Endodermal cell (in vitro differentiated cells): Measurements from ENCODE around the gene MLLT6. TPM values are rescaled to one million over a fixed set of nuclear protein-coding genes. Genes with fewer than 3 reads are reported as not detected.

Experiments
- DNase-seq: peaks from one replicate; pipeline ENCODE4 v3.0.0-alpha.2; 2017
- H3K27ac ChIP-seq: 2 replicates; pipeline ENCODE4 v1.5.1; 2013; ENCODE audit warnings: mild to moderate bottlenecking, low read depth, low read length, moderate library complexity
- H3K27me3 ChIP-seq: 2 replicates; pipeline ENCODE4 v1.6.1; 2013; ENCODE audit warnings: mild to moderate bottlenecking, low read length, moderate library complexity; ENCODE audit not compliant: insufficient read depth, control insufficient read depth, poor library complexity, severe bottlenecking
- H3K36me3 ChIP-seq: 2 replicates; pipeline ENCODE4 v1.7.0; 2013; ENCODE audit warnings: mild to moderate bottlenecking, low read length, moderate library complexity; ENCODE audit not compliant: control insufficient read depth, insufficient read depth
- H3K4me1 ChIP-seq: one replicate; pipeline ENCODE4 v1.7.0; 2013; ENCODE audit warnings: low read length; ENCODE audit not compliant: control insufficient read depth, insufficient read depth
- H3K4me3 ChIP-seq: 2 replicates; pipeline ENCODE4 v1.5.1; 2013; ENCODE audit warnings: mild to moderate bottlenecking, low read length, moderate library complexity
- H3K9ac ChIP-seq: 2 replicates; pipeline ENCODE4 v1.6.1; 2013; ENCODE audit warnings: mild to moderate bottlenecking, low read length, moderate library complexity; ENCODE audit not compliant: poor library complexity, severe bottlenecking; ENCODE audit errors: extremely low read depth
- H3K9me3 ChIP-seq: 2 replicates; pipeline ENCODE4 v1.6.1; 2013; ENCODE audit warnings: mild to moderate bottlenecking, low read length, moderate library complexity; ENCODE audit not compliant: control insufficient read depth
- H3K27ac Mint-ChIP-seq: 2 replicates; pipeline ENCODE4 v1.8.0; 2020; ENCODE audit warnings: mixed read lengths
- H3K27me3 Mint-ChIP-seq: 2 replicates; pipeline ENCODE4 v1.8.0; 2021; ENCODE audit warnings: mild to moderate bottlenecking, mixed read lengths; ENCODE audit not compliant: insufficient read depth
- H3K36me3 Mint-ChIP-seq: 2 replicates; pipeline ENCODE4 v1.8.0; 2020; ENCODE audit warnings: low read depth, mixed read lengths
- H3K4me1 Mint-ChIP-seq: 2 replicates; pipeline ENCODE4 v1.8.0; 2020; ENCODE audit warnings: mixed read lengths
- H3K4me3 Mint-ChIP-seq: 2 replicates; pipeline ENCODE4 v1.8.0; 2020; ENCODE audit warnings: mild to moderate bottlenecking, moderate library complexity, mixed read lengths
- H3K9me3 Mint-ChIP-seq: 2 replicates; pipeline ENCODE4 v1.8.0; 2020; ENCODE audit warnings: mild to moderate bottlenecking, mixed read lengths
- WGBS, 2 experiments: methylation state at CpG; one replicate each; pipeline versions ENCODE4 v1.1.5 to v1.1.7; 2013; ENCODE audit warnings: missing lambda C conversion rate in 2 of 2, mixed read lengths in 1 of 2; ENCODE audit not compliant: insufficient coverage in 1 of 2, insufficient read length in 1 of 2; 5-methylcytosine and 5-hydroxymethylcytosine counted together
- total RNA-seq, 2 donors: library from RNA; stranded (reverse); fragmentation: NEBNext Ultra II Directional in 1 of 2; extraction: Animal tissue kit (Norgen Biotek cat#: 25700) in 1 of 2; gene quantifications; 2 replicates in 1 of 2; 3 replicates in 1 of 2; pipeline ENCODE4 v1.2.1, GENCODE V29; 2021
- TF ChIP-seq, protein P1 (sequence below): fragments of 200-600 bp; sonication (generic); conservative IDR thresholded peaks from 2 replicates; pipeline ENCODE4 v1.5.0; 2021; ENCODE audit warnings: antibody characterized with exemption, mild to moderate bottlenecking

Gene MLLT6
- total RNA-seq, 2 donors from 2014 or later: 112 to 127 TPM

DNA sequence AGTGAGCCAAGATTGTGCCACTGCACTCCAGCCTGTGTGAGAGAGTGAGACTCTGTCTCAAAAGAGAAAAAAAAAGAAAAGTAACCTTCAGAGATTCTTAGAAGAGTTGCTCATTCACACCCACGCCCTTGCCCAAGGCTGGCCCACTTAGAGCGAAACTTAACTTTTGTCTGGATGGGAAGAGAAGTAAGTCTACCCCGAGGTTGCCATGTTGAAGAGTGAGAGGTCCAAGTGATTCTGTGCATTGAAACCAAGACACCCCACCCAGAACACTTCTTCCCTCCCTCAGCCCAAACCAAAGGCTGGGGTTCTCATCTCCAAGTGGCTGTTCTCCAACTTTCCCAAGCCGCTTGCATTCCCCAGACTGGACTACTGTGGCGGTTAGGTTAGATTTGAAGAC is 22.7 kb downstream of the MLLT6 start:
- no peaks in the 10 kb centered on the region for H3K9me3 ChIP-seq
- TF ChIP-seq, protein P1, sequence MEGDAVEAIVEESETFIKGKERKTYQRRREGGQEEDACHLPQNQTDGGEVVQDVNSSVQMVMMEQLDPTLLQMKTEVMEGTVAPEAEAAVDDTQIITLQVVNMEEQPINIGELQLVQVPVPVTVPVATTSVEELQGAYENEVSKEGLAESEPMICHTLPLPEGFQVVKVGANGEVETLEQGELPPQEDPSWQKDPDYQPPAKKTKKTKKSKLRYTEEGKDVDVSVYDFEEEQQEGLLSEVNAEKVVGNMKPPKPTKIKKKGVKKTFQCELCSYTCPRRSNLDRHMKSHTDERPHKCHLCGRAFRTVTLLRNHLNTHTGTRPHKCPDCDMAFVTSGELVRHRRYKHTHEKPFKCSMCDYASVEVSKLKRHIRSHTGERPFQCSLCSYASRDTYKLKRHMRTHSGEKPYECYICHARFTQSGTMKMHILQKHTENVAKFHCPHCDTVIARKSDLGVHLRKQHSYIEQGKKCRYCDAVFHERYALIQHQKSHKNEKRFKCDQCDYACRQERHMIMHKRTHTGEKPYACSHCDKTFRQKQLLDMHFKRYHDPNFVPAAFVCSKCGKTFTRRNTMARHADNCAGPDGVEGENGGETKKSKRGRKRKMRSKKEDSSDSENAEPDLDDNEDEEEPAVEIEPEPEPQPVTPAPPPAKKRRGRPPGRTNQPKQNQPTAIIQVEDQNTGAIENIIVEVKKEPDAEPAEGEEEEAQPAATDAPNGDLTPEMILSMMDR: no peak
- peaks cover 20% of the 10 kb centered on the region for H3K36me3 ChIP-seq
- no peak overlapping the region for H3K9ac ChIP-seq
- peaks cover 4% of the 10 kb centered on the region for H3K27me3 Mint-ChIP-seq
- no peaks in the 10 kb centered on the region for H3K9me3 Mint-ChIP-seq
- no peak for DNase-seq
- 95 to 100% methylated on average over 3 to 5 of the region's 5 CpGs for WGBS, 2 experiments
- H3K27ac ChIP-seq: no peak overlapping the region
- H3K4me3 Mint-ChIP-seq: no peak overlapping the region
- H3K27ac Mint-ChIP-seq: no peak overlapping the region
- H3K4me1 ChIP-seq: peaks cover 3% of the 10 kb centered on the region
- peaks cover 11% of the 10 kb centered on the region for H3K4me1 Mint-ChIP-seq
- no peak overlapping the region for H3K4me3 ChIP-seq
- H3K36me3 Mint-ChIP-seq: peaks cover 22% of the 10 kb centered on the region
- no peaks in the 10 kb centered on the region for H3K27me3 ChIP-seq

DNA sequence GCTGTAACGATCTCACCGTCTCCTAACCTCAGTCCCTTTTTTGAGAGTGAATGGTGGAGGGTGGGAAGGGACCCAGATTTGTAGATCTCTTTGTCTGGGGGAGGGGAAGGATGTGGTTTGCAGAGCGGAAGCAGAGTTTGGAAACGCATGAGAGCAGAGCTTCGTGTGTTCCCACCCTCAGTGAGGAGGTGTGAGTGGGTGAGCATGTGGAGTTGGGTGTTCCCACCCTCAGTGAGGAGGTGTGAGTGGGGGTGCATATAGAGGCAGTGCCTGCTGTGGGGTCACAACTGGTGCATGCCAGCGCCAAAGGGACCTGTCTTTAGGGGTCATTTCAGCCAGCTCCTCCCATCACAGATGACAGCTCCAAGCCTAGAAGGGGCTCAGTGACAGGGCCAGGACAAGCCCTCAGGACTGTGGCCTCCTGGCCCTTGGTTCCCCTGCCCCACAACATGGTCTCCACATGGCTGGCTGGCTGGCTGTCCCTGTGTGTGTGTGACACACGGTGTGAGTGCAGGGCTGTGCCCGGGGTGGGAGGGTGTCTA is 23.3 kb downstream of the MLLT6 start:
- DNase-seq: no peak
- Histone ChIP-seq H3K36me3 (peaks cover 20% of the 10 kb centered on the region), H3K4me1 (peaks cover 3% of the 10 kb centered on the region), H3K27ac (no peak overlapping the region), H3K9ac (no peak overlapping the region), H3K9me3 (no peaks in the 10 kb centered on the region), H3K4me3 (no peak overlapping the region), H3K27me3 (no peaks in the 10 kb centered on the region)
- Mint-ChIP-seq H3K27me3 (peaks cover 4% of the 10 kb centered on the region), H3K4me1 (peaks cover 11% of the 10 kb centered on the region), H3K27ac (no peak overlapping the region), H3K36me3 (peaks cover 20% of the 10 kb centered on the region), H3K9me3 (no peaks in the 10 kb centered on the region), H3K4me3 (no peak overlapping the region)
- TF ChIP-seq, protein P1: no peak
- WGBS, 2 experiments: 94 to 100% methylated on average over 4 to 8 of the region's 8 CpGs

DNA sequence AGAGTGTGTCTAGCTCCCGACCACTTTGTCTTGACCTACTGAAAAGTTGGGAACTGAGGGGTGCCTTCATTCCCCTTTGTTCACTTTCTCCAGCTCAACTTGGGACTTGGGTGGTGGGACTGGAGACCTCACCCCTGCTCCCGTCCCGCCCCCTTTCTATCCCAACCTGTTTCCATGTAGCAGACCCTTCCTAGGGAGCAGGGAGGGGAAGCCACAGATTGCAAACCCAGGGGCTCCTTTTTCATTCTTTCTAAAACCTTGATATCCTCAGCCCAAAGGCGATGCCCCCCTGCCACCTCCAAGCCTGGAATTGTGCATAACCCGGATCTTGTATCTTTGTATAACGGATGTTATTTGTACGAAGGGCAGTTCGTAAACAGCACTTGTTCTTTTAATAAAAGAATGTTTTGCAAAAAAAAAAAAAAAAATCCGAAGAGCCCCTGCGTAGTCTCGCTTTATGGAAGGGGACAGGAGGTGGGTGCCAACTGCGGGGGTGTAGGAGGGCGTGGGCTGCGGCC is 24.4 kb downstream of the MLLT6 start:
- no peaks in the 10 kb centered on the region for H3K9me3 Mint-ChIP-seq
- H3K9ac ChIP-seq: peak overlapping the region; percentile 63
- 51 to 52% methylated on average over 12 to 14 of the region's 14 CpGs for WGBS, 2 experiments
- peaks cover 11% of the 10 kb centered on the region for H3K4me1 Mint-ChIP-seq
- no peaks in the 10 kb centered on the region for H3K27me3 ChIP-seq
- peak overlapping the region; percentile 52 for H3K27ac Mint-ChIP-seq
- peaks cover 24% of the 10 kb centered on the region for H3K36me3 ChIP-seq
- peaks cover 3% of the 10 kb centered on the region for H3K4me1 ChIP-seq
- no peak for DNase-seq
- peak overlapping the region; percentile 59 for H3K4me3 Mint-ChIP-seq
- TF ChIP-seq, protein P1: no peak
- H3K27ac ChIP-seq: no peak overlapping the region
- peaks cover 4% of the 10 kb centered on the region for H3K27me3 Mint-ChIP-seq
- H3K4me3 ChIP-seq: peak overlapping the region; percentile 78
- H3K36me3 Mint-ChIP-seq: peaks cover 23% of the 10 kb centered on the region
- no peaks in the 10 kb centered on the region for H3K9me3 ChIP-seq
